Umbilical cord (tissue), 2 donors: ENCODE measurements around the gene ANLN. TPM values are rescaled to one million over a fixed set of nuclear protein-coding genes. Genes with fewer than 3 reads are reported as not detected.
A peak's percentile ranks its signal among the peaks of the same experiment; 100 is the strongest.
"Not testable (repeated sequence)": the region's sequence is repeated elsewhere in the genome, so short reads cannot be mapped to it uniquely, and the experiment has no call there.

Experiments used
- DNase-seq: peaks from one replicate; pipeline ENCODE4 v3.0.0-alpha.2; 2015; ENCODE audit warnings: low spot score
- total RNA-seq: library from RNA; depleted of rRNA; stranded (reverse); fragments of >200 nt; gene quantifications from one replicate; pipeline ENCODE4 v1.2.3, GENCODE V29; 2014; ENCODE audit warnings: low replicate concordance; ENCODE audit not compliant: insufficient read depth

Gene ANLN
- 31.1 TPM for total RNA-seq

- peak; percentile 96 for DNase-seq
These were observed at the start of gene ANLN for GRCh38 chr7:36389371-36390198. TSS of gene ANLN (plus strand) at chr7:36389862. CDS start at chr7:36390027, 165 bp downstream.

- no peak for DNase-seq
These were observed 46.1 kb upstream of the ANLN start for GRCh38 chr7:36343548-36343947.

GRCh38 chr7:36344622-36345021, 45.0 kb upstream of the ANLN start:
- DNase-seq, result no peak

GRCh38 chr7:36346260-36346831, 43.3 kb upstream of the ANLN start:
- DNase-seq, result no peak

- no peak for DNase-seq
These were observed 41.4 kb upstream of the ANLN start for GRCh38 chr7:36348256-36348655.

GRCh38 chr7:36348771-36349170, 40.9 kb upstream of the ANLN start:
- no peak for DNase-seq

- DNase-seq, result no peak
These were observed 40.0 kb upstream of the ANLN start for GRCh38 chr7:36349626-36350025.

GRCh38 chr7:36355490-36355889, 34.2 kb upstream of the ANLN start:
- no peak for DNase-seq

- no peak for DNase-seq
These were observed 32.6 kb upstream of the ANLN start for GRCh38 chr7:36357054-36357453.

GRCh38 chr7:36358589-36358988, 31.1 kb upstream of the ANLN start:
- no peak for DNase-seq

GRCh38 chr7:36360244-36360643, 29.4 kb upstream of the ANLN start:
- no peak for DNase-seq

- DNase-seq, result no peak
These were observed 28.4 kb upstream of the ANLN start for GRCh38 chr7:36361227-36361626.

- no peak for DNase-seq
These were observed 26.1 kb upstream of the ANLN start for GRCh38 chr7:36363515-36363914.

GRCh38 chr7:36366005-36366717, 23.5 kb upstream of the ANLN start:
- DNase-seq, result no peak

- peak; percentile 90 for DNase-seq
These were observed 22.7 kb upstream of the ANLN start for GRCh38 chr7:36366718-36367560.

- DNase-seq, result no peak
These were observed 22.0 kb upstream of the ANLN start for GRCh38 chr7:36367561-36368077.

- DNase-seq, result no peak
These were observed 21.2 kb upstream of the ANLN start for GRCh38 chr7:36368496-36368895.

GRCh38 chr7:36369171-36369570, 20.5 kb upstream of the ANLN start:
- no peak for DNase-seq

GRCh38 chr7:36370046-36370445, 19.6 kb upstream of the ANLN start:
- no peak for DNase-seq

- no peak for DNase-seq
These were observed 17.5 kb upstream of the ANLN start for GRCh38 chr7:36372156-36372555.

- not testable (repeated sequence) for DNase-seq
These were observed 11.1 kb upstream of the ANLN start for GRCh38 chr7:36378555-36378954.
